Prostate gland (tissue), 2 donors: ENCODE data around the gene CPM.

Source experiments
- CTCF ChIP-seq, 4 experiments: fragments of 200-600 bp in 2 of 4; fragments of 450-650 bp in 2 of 4; sonication (generic) in 2 of 4; IDR thresholded peaks; 1 replicate in 3 of 4; 2 replicates in 1 of 4; pipeline ENCODE4 v1.5.1; 2016 to 2019; ENCODE audit warnings: antibody characterized with exemption in 4 of 4, mild to moderate bottlenecking in 2 of 4, moderate library complexity in 2 of 4
- POLR2A ChIP-seq: fragments of 450-650 bp; IDR thresholded peaks from one replicate; pipeline ENCODE4 v1.6.1; 2016; ENCODE audit warnings: antibody characterized with exemption, mild to moderate bottlenecking
- POLR2AphosphoS5 ChIP-seq: sonication (generic); formaldehyde crosslinking; IDR thresholded peaks from one replicate; pipeline ENCODE4 v1.6.1; 2017; ENCODE audit warnings: antibody characterized with exemption

DNA sequence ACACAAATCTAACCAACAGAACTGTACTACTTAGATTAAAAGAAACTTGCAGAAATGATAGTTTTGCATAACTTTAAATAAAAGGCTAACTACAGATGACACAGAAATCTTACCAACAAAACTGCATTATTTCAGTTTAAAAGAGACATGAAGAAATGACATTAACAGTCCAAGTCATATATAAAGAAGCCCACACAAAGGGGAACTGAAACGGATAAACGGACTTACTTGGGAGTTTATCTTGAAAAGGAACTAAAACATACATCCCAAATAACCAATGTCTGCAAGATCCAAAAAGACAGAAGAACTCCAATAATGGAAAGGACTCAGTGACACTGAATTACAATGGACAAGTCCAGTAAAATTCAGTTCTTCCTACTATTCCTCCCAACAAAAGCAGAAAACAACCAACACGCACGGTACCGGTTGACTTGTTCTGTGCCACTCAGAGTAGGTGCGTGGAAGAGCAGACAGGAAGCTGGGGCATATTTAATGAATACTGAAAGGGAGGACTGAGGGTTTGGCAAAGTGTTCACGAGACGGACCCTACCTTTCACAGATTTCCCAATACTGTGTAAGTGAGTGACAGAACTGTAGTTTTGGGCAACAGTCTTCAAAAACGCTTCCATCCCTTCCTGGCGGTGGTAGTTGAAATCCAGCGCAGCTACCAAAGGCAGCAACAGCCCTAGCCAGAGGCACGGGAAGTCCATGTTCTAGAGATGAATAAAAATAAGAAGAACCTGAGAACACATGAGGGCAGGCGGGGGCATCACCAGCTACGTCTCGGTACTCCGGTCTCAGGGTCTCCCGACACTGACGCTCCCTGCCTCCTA lies 627 bp downstream of the CPM start:
- no peak for TF ChIP-seq CTCF (IDR thresholded peaks at IDR 0.05)
- TF ChIP-seq POLR2A = no peak
- TF ChIP-seq POLR2AphosphoS5 = no peak
